ENCODE results near the gene ZCCHC24.

Gene ZCCHC24

GRCh38 chr10:79468015-79468560 lies 22.7 kb upstream of the ZCCHC24 start:
- H3K4me3 ChIP-seq (ENCODE audit: low read depth, low read length) = no peak overlapping the region

DNA sequence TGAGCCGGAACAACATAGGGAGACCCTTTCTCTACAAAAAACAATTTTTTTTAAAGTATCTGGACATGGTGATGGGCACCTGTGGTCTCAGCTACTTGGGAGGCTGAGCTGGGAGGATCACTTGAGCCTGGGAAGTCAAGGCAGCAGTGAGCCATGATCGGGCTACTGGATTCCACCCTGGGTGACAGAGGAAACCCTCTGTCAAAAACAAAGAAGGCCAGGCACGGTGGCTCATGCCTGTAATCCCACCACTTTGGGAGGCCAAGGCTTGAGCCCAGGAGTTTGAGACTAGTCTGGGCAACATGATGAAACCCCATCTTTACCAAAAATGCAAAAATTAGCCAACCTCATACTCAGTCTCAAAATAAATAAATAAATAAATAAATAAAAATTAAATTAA lies 19.9 kb upstream of the ZCCHC24 start:
- no peak for DNase-seq (ENCODE audit: low read depth)
- H3K4me3 ChIP-seq (ENCODE audit: low read depth, low read length) = no peak overlapping the region
- no peak for TF ChIP-seq CTCF (IDR thresholded peaks at IDR 0.05; ENCODE audit: low read depth, low read length, missing control alignments)

More at GRCh38 chr10:79468015-79468560, 22.7 kb upstream of the ZCCHC24 start:
- DNase-seq (ENCODE audit: low read depth) = no peak
- no peak for TF ChIP-seq CTCF (IDR thresholded peaks at IDR 0.05; ENCODE audit: low read depth, low read length, missing control alignments)

- DNase-seq (ENCODE audit: low read depth) = no peak
- TF ChIP-seq CTCF (IDR thresholded peaks at IDR 0.05; ENCODE audit: low read depth, low read length, missing control alignments) = no peak
Observed at GRCh38 chr10:79463578-79464496, 18.4 kb upstream of the ZCCHC24 start.

DNA sequence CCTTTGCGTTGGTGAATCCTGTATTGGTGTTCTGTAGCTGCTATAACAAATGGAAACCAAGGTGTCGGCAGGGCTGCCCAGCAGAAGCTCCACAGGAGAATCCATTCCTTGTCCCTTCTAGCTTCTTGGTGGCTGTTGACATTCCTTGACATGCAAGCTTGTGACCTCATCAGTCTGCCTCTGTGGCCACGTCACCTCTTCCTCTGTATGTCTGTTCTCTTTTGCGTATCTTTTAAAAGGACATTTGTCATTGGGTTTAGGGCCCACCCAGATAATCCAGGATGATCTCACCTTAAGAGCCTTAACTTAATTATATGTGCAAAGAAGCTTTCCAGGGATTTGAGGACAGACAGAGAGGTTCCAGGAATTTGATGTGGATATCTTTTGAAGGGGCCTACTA lies 15.3 kb upstream of the ZCCHC24 start:
- H3K4me3 ChIP-seq (ENCODE audit: low read depth, low read length) = no peak overlapping the region
- no peak for DNase-seq (ENCODE audit: low read depth)
- no peak for TF ChIP-seq CTCF (IDR thresholded peaks at IDR 0.05; ENCODE audit: low read depth, low read length, missing control alignments)

More at GRCh38 chr10:79463578-79464496, 18.4 kb upstream of the ZCCHC24 start:
- no peak overlapping the region for H3K4me3 ChIP-seq (ENCODE audit: low read depth, low read length)

- no peak overlapping the region for H3K4me3 ChIP-seq (ENCODE audit: low read depth, low read length)
- no peak for TF ChIP-seq CTCF (IDR thresholded peaks at IDR 0.05; ENCODE audit: low read depth, low read length, missing control alignments)
- DNase-seq (ENCODE audit: low read depth) = no peak
Observed at GRCh38 chr10:79459243-79459642, 13.8 kb upstream of the ZCCHC24 start.

- no peak overlapping the region for H3K4me3 ChIP-seq (ENCODE audit: low read depth, low read length)
- no peak for TF ChIP-seq CTCF (IDR thresholded peaks at IDR 0.05; ENCODE audit: low read depth, low read length, missing control alignments)
- no peak for DNase-seq (ENCODE audit: low read depth)
Observed at GRCh38 chr10:79458483-79458882, 13.1 kb upstream of the ZCCHC24 start.
